Measurements from ENCODE around the gene S100PBP. TPM values are rescaled to one million over a fixed set of nuclear protein-coding genes. Genes with fewer than 3 reads are reported as not detected.

S100PBP gene
- total RNA-seq, 1 experiment from 2014 or later, result 69.3 TPM

- no peaks in the 10 kb centered on the region for H3K27me3 ChIP-seq (replicated peaks; ENCODE audit: insufficient read depth, low read depth, low read length, poor library complexity)
- intact Hi-C loops (cut with micrococcal nuclease; ENCODE audit: unreplicated experiment), result no loop called here
- H3K36me3 ChIP-seq (ENCODE audit: insufficient read depth, low read length, poor library complexity, severe bottlenecking), result peaks cover 78% of the 10 kb centered on the region
- no peaks in the 10 kb centered on the region for H3K9me3 ChIP-seq (ENCODE audit: low read depth, low read length, poor library complexity, severe bottlenecking)
- TF ChIP-seq CTCF (conservative IDR thresholded peaks at IDR 0.05; ENCODE audit: low read depth, low read length), result no peak
- TF ChIP-seq EZH2 (IDR thresholded peaks at IDR 0.05; ENCODE audit: borderline replicate concordance, low read depth, low read length, poor library complexity, severe bottlenecking), result no peak
- CTCF ChIA-PET, result no interaction called here
- H3K4me1 ChIP-seq (ENCODE audit: insufficient read depth, low read length, poor library complexity, severe bottlenecking), result no peaks in the 10 kb centered on the region
- DNase-seq (ENCODE audit: low spot score), result no peak
- POLR2A ChIA-PET (ENCODE audit: low non-redundant PET), result no interaction called here
- H3K4me3 ChIP-seq (ENCODE audit: low read depth, low read length, poor library complexity, severe bottlenecking), result no peak overlapping the region
- BruUV-seq (replicated peaks), result no TSS peak
- H3K27ac ChIP-seq (ENCODE audit: low read depth, low read length, poor library complexity, severe bottlenecking), result no peak overlapping the region
Observed at GRCh38 chr1:32797456-32797855, 20.0 kb upstream of the S100PBP start.

GRCh38 chr1:32798191-32798590, 19.3 kb upstream of the S100PBP start:
- POLR2A ChIA-PET (ENCODE audit: low non-redundant PET), result no interaction called here
- Histone ChIP-seq H3K27me3 (replicated peaks; ENCODE audit: insufficient read depth, low read depth, low read length, poor library complexity) (no peaks in the 10 kb centered on the region), H3K4me3 (ENCODE audit: low read depth, low read length, poor library complexity, severe bottlenecking) (no peak overlapping the region), H3K36me3 (ENCODE audit: insufficient read depth, low read length, poor library complexity, severe bottlenecking) (peaks cover 79% of the 10 kb centered on the region), H3K9me3 (ENCODE audit: low read depth, low read length, poor library complexity, severe bottlenecking) (no peaks in the 10 kb centered on the region), H3K27ac (ENCODE audit: low read depth, low read length, poor library complexity, severe bottlenecking) (no peak overlapping the region), H3K4me1 (ENCODE audit: insufficient read depth, low read length, poor library complexity, severe bottlenecking) (no peaks in the 10 kb centered on the region)
- intact Hi-C loops (cut with micrococcal nuclease; ENCODE audit: unreplicated experiment), result no loop called here
- CTCF ChIA-PET, result no interaction called here
- TF ChIP-seq CTCF (conservative IDR thresholded peaks at IDR 0.05; ENCODE audit: low read depth, low read length), result no peak
- no peak for TF ChIP-seq EZH2 (IDR thresholded peaks at IDR 0.05; ENCODE audit: borderline replicate concordance, low read depth, low read length, poor library complexity, severe bottlenecking)
- no peak for DNase-seq (ENCODE audit: low spot score)
- no TSS peak for BruUV-seq (replicated peaks)

- Histone ChIP-seq H3K4me1 (ENCODE audit: insufficient read depth, low read length, poor library complexity, severe bottlenecking) (no peaks in the 10 kb centered on the region), H3K27me3 (replicated peaks; ENCODE audit: insufficient read depth, low read depth, low read length, poor library complexity) (no peaks in the 10 kb centered on the region), H3K9me3 (ENCODE audit: low read depth, low read length, poor library complexity, severe bottlenecking) (no peaks in the 10 kb centered on the region), H3K27ac (ENCODE audit: low read depth, low read length, poor library complexity, severe bottlenecking) (no peak overlapping the region), H3K4me3 (ENCODE audit: low read depth, low read length, poor library complexity, severe bottlenecking) (no peak overlapping the region), H3K36me3 (ENCODE audit: insufficient read depth, low read length, poor library complexity, severe bottlenecking) (peaks cover 77% of the 10 kb centered on the region)
- intact Hi-C loops (cut with micrococcal nuclease; ENCODE audit: unreplicated experiment), result no loop called here
- no peak for TF ChIP-seq CTCF (conservative IDR thresholded peaks at IDR 0.05; ENCODE audit: low read depth, low read length)
- no peak for TF ChIP-seq EZH2 (IDR thresholded peaks at IDR 0.05; ENCODE audit: borderline replicate concordance, low read depth, low read length, poor library complexity, severe bottlenecking)
- DNase-seq (ENCODE audit: low spot score), result no peak
- CTCF ChIA-PET, result no interaction called here
- no TSS peak for BruUV-seq (replicated peaks)
- POLR2A ChIA-PET (ENCODE audit: low non-redundant PET), result no interaction called here
Observed at GRCh38 chr1:32798679-32799416, 18.6 kb upstream of the S100PBP start.
